ENCODE measurements around the gene KCNH6. TPM values are rescaled to one million over a fixed set of nuclear protein-coding genes. Genes with fewer than 3 reads are reported as not detected.

The KCNH6 gene
- total RNA-seq, 6 donors from 2014 or later: 0.22 to 4.2 (median 0.31) TPM; not detected in 2

GRCh38 chr17:63476459-63476853 lies 46.7 kb upstream of the KCNH6 start:
- peak in 1 of 2 donors; percentile 34 for ATAC-seq (ENCODE audit: low FRiP score in 2 of 2)

GRCh38 chr17:63476854-63477479 lies 46.2 kb upstream of the KCNH6 start, which contains the start of gene ACE:
Gene ACE (plus strand): TSS chr17:63477061. CDS start chr17:63477095, 34 bp downstream.
- H3K4me1 ChIP-seq: peaks cover 43 to 61% (median 53%) of the 10 kb centered on the region in 4 donors
- DNase-seq (peak in 1 of 2 donors; percentile 91), ATAC-seq (ENCODE audit: low FRiP score in 2 of 2) (peak in 1 of 2 donors; percentile 63)
- H3K36me3 ChIP-seq: no peaks in the 10 kb centered on the region
- H3K9me3 ChIP-seq: no peaks in the 10 kb centered on the region
- H3K4me3 ChIP-seq: peak within 1 kb of the TSS in 3 of 4 donors; percentile 58 to 65 (median 59)
- WGBS, 2 donors: no CpG with 5 or more reads among the region's 78 CpGs
- TF ChIP-seq POLR2A (IDR thresholded peaks at IDR 0.05): peak in 1 of 4 donors; percentile 36
- TF ChIP-seq CTCF (IDR thresholded peaks at IDR 0.05): peak in 2 of 6 experiments; percentile 29 to 32
- TF ChIP-seq POLR2AphosphoS5 (IDR thresholded peaks at IDR 0.05): no peak
- H3K27ac ChIP-seq: peak within 1 kb of the TSS; percentile 36 to 78 (median 53)
- H3K27me3 ChIP-seq: peaks cover 0 to 15% (median 7%) of the 10 kb centered on the region in 4 donors

More at GRCh38 chr17:63476459-63476853, 46.7 kb upstream of the KCNH6 start:
- Histone ChIP-seq H3K4me1 (peaks cover 40 to 60% (median 53%) of the 10 kb centered on the region in 4 donors), H3K36me3 (no peaks in the 10 kb centered on the region), H3K9me3 (no peaks in the 10 kb centered on the region), H3K4me3 (peak overlapping the region in 3 of 4 donors; percentile 58 to 65 (median 59)), H3K27ac (peak overlapping the region; percentile 36 to 64 (median 46)), H3K27me3 (peaks cover 0 to 15% (median 7%) of the 10 kb centered on the region in 4 donors)
- WGBS, 2 donors: 0% methylated on average over 1 of the region's 36 CpGs; no CpG with 5 or more reads in 1 of the 2 donors
- peak in 1 of 2 donors; percentile 86 for DNase-seq
- TF ChIP-seq POLR2A (IDR thresholded peaks at IDR 0.05) (no peak), POLR2AphosphoS5 (IDR thresholded peaks at IDR 0.05) (no peak), EP300 (IDR thresholded peaks at IDR 0.05) (no peak), CTCF (IDR thresholded peaks at IDR 0.05) (no peak)

- peaks cover 43 to 61% (median 53%) of the 10 kb centered on the region in 4 donors for H3K4me1 ChIP-seq
- H3K36me3 ChIP-seq: no peaks in the 10 kb centered on the region
- DNase-seq: peak in 1 of 2 donors; percentile 55
- no peak for ATAC-seq (ENCODE audit: low FRiP score in 2 of 2)
- TF ChIP-seq CTCF (IDR thresholded peaks at IDR 0.05) (no peak), POLR2A (IDR thresholded peaks at IDR 0.05) (no peak), EP300 (IDR thresholded peaks at IDR 0.05) (no peak), POLR2AphosphoS5 (IDR thresholded peaks at IDR 0.05) (no peak)
- no peaks in the 10 kb centered on the region for H3K9me3 ChIP-seq
- peak overlapping the region; percentile 23 to 78 (median 50) for H3K27ac ChIP-seq
- peak overlapping the region in 3 of 4 donors; percentile 58 to 65 (median 59) for H3K4me3 ChIP-seq
- WGBS, 2 donors: 0 to 19% methylated on average over 14 to 23 of the region's 44 CpGs
- H3K27me3 ChIP-seq: peaks cover 0 to 15% (median 7%) of the 10 kb centered on the region in 4 donors
Observed at GRCh38 chr17:63477480-63478440, 45.4 kb upstream of the KCNH6 start.

- peaks cover 43 to 57% (median 53%) of the 10 kb centered on the region in 4 donors for H3K4me1 ChIP-seq
- ATAC-seq (ENCODE audit: low FRiP score in 2 of 2) (peak; percentile 84 to 89), DNase-seq (peak in 1 of 2 donors; percentile 81)
- 33 to 49% methylated on average over 11 to 16 of the region's 16 CpGs for WGBS, 2 donors
- TF ChIP-seq POLR2A (IDR thresholded peaks at IDR 0.05) (no peak), CTCF (IDR thresholded peaks at IDR 0.05) (peak; percentile 69 to 90 (median 84)), EP300 (IDR thresholded peaks at IDR 0.05) (no peak), POLR2AphosphoS5 (IDR thresholded peaks at IDR 0.05) (no peak)
- H3K27ac ChIP-seq: peak overlapping the region; percentile 23 to 78 (median 51)
- H3K4me3 ChIP-seq: peak overlapping the region in 2 of 4 donors; percentile 58 to 65
- no peaks in the 10 kb centered on the region for H3K9me3 ChIP-seq
- H3K36me3 ChIP-seq: no peaks in the 10 kb centered on the region
- H3K27me3 ChIP-seq: peaks cover 0 to 15% (median 7%) of the 10 kb centered on the region in 4 donors
Observed at GRCh38 chr17:63478814-63479494, 44.2 kb upstream of the KCNH6 start.
